ELF-1 (cell line): ENCODE data around the gene ZNF554.

Experiments
- DNase-seq: peaks from one replicate; pipeline ENCODE4 v3.0.0-alpha.2; 2016; ENCODE audit warnings: low read depth, low spot score

ZNF554 gene

GRCh38 chr19:2819540-2820111 is at the start of gene ZNF554:
Gene ZNF554, plus strand, starts transcription at chr19:2819868. Its CDS starts 204 bp downstream, at chr19:2820072.
- peak; percentile 98 for DNase-seq

- DNase-seq, result no peak
Observed at GRCh38 chr19:2770055-2771013, 49.3 kb upstream of the ZNF554 start.

- no peak for DNase-seq
Observed at GRCh38 chr19:2771786-2772674, 47.6 kb upstream of the ZNF554 start.

- DNase-seq, result no peak
Observed at GRCh38 chr19:2774083-2774679, 45.5 kb upstream of the ZNF554 start.

GRCh38 chr19:2774953-2775555 is 44.6 kb upstream of the ZNF554 start:
- no peak for DNase-seq

- peak; percentile 23 for DNase-seq
Observed at GRCh38 chr19:2775556-2776430, 43.9 kb upstream of the ZNF554 start.

- no peak for DNase-seq
Observed at GRCh38 chr19:2777952-2778683, 41.5 kb upstream of the ZNF554 start.

- DNase-seq, result no peak
Observed at GRCh38 chr19:2779121-2779740, 40.4 kb upstream of the ZNF554 start.

- no peak for DNase-seq
Observed at GRCh38 chr19:2780284-2780683, 39.4 kb upstream of the ZNF554 start.

GRCh38 chr19:2782329-2782935 is 37.2 kb upstream of the ZNF554 start:
- DNase-seq, result no peak

- DNase-seq, result peak; percentile 100
Observed at GRCh38 chr19:2782936-2783780, 36.5 kb upstream of the ZNF554 start, which contains the start of gene SGTA. Gene SGTA, minus strand, starts transcription at chr19:2783273. Its CDS starts 14,205 bp downstream, at chr19:2769068.

- DNase-seq, result no peak
Observed at GRCh38 chr19:2783781-2784145, 35.9 kb upstream of the ZNF554 start.

- peak; percentile 100 for DNase-seq
Observed at GRCh38 chr19:2785244-2785997, 34.2 kb upstream of the ZNF554 start, which contains the start of gene THOP1. Gene THOP1, plus strand, starts transcription at chr19:2785503. Its CDS starts 160 bp downstream, at chr19:2785663.

GRCh38 chr19:2787115-2787514 is 32.6 kb upstream of the ZNF554 start:
- DNase-seq, result no peak

- no peak for DNase-seq
Observed at GRCh38 chr19:2788237-2788636, 31.4 kb upstream of the ZNF554 start.

GRCh38 chr19:2790194-2790556 is 29.5 kb upstream of the ZNF554 start:
- DNase-seq, result no peak
